Stimulated activated CD8-positive, alpha-beta memory T cell treated with anti-CD3 and anti-CD28 coated beads, Interleukin-7, amount 100 ng/mL, for 48 hours (primary cell): ENCODE results near the gene PLXDC2.
"Not testable (repeated sequence)": the region's sequence is repeated elsewhere in the genome, so short reads cannot be mapped to it uniquely, and the experiment has no call there.

Experiments
- DNase-seq, 2 donors: peaks; one replicate each; pipeline ENCODE4 v3.0.0-alpha.2; 2020; ENCODE audit warnings: low read depth in 1 of 2; ENCODE audit errors: extremely low read depth in 1 of 2

The PLXDC2 gene

DNA sequence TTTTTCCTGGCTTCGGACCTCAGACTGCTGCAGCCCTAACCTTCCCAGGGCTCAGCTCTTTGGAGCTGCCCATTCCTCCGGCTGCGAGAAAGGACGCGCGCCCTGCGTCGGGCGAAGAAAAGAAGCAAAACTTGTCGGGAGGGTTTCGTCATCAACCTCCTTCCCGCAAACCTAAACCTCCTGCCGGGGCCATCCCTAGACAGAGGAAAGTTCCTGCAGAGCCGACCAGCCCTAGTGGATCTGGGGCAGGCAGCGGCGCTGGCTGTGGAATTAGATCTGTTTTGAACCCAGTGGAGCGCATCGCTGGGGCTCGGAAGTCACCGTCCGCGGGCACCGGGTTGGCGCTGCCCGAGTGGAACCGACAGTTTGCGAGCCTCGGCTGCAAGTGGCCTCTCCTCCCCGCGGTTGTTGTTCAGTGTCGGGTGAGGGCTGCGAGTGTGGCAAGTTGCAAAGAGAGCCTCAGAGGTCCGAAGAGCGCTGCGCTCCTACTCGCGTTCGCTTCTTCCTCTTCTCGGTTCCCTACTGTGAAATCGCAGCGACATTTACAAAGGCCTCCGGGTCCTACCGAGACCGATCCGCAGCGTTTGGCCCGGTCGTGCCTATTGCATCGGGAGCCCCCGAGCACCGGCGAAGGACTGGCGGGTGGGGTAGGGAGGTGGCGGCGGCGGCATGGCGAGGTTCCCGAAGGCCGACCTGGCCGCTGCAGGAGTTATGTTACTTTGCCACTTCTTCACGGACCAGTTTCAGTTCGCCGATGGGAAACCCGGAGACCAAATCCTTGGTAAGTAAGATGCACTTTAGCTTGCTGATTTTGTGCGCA is at the start of gene PLXDC2:
TSS of gene PLXDC2 (plus strand) at position 22 of the 820 bp plus-strand sequence.
- DNase-seq = no peak

DNA sequence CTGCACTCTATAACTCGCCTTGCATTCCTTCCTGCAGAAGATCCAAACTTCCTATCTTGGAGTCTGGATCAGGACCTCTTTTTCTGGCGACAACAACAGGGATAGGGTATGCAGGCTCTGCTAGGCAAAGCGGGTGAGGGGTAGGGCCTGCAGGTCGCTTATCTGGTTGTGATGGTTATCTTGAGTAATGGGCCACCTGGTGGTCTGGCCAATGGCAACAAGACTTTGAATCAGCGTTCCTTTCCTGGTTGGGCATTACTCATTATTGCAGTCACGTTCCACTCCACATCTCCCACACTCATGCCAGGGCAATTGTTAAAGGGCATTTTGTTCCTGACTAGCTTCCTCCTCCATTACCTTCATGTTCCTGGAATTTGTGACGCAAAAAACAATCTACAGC is 48.4 kb upstream of the PLXDC2 start:
- no peak for DNase-seq

DNA sequence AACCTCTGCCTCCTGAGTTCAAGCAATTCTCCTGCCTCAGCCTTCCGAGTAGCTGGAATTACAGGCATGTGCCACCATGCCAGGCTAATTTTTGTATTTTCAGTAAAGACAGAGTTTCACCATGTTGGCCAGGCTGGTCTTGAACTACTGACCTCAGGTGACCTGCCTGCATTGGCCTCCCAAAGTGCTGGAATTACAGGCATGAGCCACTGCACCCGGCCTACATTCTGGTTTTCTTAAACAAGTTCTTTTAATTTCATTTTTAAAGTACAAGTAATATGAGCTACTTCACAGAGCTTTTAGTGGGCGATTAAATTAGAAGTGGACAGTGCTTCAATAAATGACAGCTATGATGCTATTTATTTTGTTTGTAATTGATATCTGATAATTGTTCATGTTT is 46.4 kb upstream of the PLXDC2 start:
- not testable (repeated sequence) for DNase-seq

DNA sequence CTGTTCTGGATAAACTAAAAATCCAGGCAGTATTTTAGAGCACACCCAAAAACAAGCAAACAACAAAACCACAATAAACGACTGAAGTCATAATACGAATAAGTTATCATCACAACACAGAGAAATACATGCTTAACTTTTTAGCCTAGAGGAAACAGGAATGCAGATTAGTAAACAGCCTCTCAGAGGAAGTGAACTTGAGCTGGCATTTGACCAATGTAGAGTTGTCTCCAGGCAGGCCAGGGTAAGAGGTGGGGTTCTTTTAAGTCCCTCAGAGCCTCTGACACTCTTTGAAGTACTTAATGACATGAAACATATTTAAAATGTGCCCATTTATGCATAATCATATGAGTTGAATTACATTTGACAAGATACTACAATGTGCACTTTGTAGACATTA is 43.3 kb upstream of the PLXDC2 start:
- DNase-seq = no peak

DNA sequence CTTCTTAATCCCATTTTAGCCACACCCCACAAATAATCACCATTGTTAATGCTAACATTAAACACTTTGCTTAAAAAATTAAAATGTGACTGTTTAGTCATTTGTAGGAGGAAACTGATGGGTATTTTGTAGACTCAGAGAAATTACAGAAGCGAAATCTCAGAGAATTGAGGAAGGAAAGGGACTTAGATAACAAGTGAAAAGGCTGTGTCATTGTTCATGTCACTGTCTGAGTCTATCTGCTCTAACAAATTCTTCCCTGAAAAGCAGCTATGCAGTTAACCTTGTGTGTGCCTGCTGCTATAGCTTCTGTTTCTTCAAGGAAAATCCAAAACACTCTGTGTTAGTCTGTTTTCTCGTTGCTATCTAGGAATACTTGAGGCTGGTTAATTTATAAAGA is 40.9 kb upstream of the PLXDC2 start:
- DNase-seq = no peak

DNA sequence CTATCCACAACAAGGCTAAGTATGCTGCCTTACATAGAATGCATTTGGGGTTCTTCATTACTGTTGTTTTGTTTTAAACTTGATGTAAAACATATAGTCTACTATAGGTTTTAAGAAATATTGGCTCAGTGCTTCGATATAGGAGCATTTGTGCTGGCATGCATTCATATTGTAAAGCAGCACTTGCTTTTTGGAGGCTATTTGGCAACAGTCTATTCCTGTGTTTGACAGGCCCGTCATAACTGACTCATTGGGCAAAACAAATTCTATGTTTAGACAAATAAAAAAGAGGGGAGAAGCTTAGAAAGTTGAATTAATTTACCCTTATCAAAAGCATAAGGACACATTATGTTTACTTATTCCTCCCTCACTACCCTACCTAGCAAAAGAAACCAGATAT is 38.4 kb upstream of the PLXDC2 start:
- DNase-seq = no peak

DNA sequence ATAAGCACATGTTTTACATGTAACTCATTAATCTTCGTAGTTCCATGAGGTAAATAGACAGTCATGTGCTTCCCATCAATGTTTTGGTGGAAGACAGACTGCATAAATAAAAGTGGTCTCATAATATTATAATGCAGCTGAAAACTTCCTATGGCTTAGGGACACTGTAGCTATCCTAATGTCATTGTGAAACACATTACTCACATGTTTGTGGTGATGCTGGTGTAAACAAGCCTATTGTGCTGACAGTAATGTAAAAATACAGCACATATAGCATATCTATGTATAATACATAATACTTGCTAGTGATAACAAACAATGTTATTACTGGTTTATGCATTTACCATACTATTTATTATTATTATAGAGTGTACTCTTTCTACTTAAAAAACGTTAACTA is 37.2 kb upstream of the PLXDC2 start:
- no peak for DNase-seq

DNA sequence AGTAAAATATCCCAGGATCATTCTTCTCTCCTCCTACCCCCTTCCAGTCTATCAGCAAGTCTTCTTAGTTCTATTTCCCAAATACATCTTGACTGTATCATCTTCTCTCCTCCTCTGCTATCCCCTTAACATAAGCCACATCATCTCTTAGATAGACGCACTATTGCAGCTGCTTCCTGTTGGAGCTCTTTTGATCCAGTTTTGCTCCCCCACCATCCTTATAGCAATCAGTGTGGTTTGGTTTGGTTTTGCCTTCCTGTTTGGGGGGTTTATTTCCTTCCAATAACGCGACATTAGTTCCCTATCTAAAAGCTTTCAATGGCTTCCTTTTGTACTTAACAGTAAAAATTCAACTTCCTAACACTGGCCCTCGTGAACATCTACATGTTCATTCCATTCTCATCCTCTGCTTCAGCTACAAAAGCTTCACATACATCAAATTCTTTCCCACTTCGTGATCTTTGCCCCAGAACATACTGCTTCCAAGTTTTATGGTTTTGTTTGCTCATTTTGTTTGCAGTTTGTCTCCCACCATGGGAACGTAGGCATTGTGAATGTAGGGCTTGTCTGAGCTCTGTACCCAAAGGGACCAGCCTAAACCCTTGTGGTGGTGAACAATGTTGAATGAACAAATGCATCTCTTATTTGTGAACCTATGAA is 33.7 kb upstream of the PLXDC2 start:
- DNase-seq = no peak

DNA sequence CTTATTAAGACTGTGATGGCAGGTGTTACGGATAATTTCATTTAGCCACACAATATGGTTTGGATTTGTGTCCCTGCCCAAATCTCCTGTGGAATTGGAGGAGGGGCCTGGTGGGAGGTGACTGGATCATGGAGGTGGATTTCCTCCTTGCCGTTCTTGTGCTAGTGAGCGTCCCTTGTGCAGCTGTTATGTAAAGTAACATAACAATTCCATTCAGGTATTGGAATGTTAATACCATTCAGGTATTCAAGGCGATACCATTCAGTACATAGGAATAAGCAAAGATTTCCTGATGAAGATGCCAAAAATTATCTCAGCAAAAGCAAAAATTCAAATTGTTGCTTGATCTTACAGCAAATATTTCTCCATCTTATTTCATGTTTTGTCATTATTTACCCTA is 32.5 kb upstream of the PLXDC2 start:
- DNase-seq = no peak

DNA sequence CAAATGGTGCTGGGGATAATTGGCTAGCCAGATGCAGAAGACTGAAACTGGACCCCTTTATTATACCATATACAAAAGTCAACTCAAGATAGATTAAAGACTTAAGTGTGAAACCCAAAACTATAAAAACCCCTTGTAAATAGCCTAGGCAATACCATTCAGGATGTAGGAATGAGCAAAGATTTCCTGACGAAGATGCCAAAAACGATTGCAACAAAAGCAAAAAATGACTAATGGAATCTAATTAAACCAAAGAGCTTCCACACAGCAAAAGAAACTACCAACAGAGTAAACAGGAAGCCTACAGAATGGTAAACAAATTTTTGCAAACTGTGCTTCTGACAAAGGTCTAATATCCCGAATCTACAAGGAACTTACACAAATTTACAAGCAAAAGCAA is 30.9 kb upstream of the PLXDC2 start:
- no peak for DNase-seq

DNA sequence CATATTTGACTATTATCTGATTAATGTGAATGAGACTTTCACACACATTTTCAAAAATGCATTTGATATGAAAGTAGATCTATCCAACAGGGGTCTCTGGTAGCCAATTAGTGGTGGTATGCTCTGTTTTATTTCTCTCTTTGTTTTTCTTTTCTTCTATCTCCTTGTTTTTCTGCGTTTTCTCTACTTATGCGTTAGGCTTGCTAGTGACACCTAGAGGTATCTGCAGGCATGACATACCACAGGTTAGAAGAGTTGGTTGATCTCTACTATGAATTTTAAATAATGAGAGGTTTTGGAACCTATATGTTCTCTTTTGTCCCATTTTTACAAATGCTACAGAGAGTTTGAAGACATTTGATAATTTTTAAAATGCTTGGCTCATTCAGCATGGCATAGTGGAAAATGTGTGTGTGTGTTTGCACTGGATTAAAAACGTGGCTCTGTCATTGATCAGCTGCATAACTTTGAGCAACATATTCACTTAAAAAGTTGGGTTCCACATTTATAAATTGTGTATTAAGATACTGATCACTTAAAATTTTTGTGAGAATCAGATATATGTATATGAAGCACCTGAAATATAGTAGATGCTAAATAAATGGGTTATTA is 28.1 kb upstream of the PLXDC2 start:
- DNase-seq = no peak

DNA sequence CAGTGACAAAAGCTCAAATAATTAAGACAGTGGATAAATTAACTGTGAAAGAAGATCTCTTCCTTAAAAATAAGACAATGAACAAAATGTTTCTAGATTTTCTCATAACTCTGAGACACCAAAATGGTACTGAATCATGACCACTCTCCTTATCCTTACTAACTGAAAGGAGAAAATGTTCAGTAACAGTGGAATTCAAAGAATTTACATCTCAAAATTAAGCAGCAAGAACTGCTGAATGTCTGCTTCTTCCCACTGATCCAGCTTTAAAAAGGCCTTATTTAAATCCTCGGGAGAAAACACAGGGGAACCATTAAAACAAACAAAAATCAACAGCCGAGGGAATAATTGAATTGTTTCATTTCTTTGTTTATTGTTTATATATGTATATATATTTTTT is 27.3 kb upstream of the PLXDC2 start:
- no peak for DNase-seq

DNA sequence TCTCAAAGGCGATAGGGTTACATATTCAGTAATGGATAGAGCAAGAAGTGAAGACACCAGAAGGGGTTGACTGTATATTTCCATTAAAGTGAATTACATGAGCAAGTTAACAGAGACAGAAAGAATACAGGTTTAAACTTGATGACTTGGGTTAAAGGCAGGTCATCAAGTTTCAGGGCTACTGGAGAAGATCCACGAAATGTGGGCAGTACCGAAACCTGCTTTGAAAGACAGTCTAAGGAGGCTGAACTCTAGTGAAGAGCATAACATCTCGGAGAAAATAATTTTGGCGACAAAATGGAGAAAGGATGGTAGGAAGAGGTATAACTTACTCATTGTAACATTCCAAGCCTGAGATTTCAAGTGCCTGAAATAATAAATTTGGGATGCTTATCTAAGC is 26.6 kb upstream of the PLXDC2 start:
- no peak for DNase-seq

DNA sequence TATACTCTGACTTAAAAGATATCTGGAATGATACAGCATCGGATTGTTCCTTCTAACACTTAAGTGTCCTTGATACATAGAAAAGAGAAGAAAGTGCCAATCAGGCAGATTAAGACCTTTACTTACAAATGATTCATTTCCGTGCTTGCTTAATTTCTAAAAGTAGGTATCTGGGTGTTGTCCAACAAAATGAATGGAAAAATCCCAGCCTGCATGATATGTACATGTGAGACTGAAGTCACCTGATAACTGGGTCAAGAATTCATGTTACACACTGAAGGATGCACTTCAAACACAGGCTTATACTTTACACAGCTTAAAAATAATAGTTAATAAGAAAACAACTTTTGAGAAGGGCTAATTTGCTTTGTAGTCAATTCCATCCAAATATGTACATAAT is 25.2 kb upstream of the PLXDC2 start:
- no peak for DNase-seq

DNA sequence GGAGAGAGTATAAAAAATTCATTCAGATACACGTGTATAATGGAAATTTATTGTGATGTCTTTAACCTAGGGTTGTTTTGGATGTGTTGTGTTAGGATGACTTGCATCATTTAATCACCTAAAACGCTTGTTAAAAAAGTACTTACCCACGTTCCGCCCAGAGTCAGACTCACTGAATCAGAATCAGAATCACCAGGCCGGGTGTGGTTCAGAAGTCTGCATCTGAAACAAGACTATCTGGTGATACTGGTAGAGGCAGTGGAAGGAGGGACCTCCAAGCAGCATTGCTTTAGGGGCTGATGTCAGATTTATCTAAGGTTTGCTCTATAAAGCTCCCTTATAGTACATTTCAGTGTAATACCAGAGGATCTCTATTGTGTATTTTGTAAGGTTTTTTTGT is 20.5 kb upstream of the PLXDC2 start:
- DNase-seq = no peak

DNA sequence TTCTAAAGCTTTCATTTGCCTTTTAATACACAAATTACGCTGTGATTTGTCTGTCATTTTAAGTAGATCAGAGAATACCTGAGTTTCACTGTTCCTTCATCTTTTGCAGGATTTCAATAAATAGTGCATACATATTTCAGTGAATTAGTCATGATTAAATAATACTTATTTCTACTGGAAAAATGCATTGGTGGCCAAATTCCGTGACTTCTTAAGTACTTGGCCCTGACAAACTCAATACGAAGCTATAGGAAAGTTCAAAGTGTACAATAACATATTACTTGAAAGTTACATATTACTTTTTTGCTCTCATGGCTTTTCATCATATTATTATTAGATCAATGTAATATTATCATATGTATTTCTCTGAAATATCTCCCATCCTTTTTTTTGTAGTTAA is 16.1 kb upstream of the PLXDC2 start:
- no peak for DNase-seq

DNA sequence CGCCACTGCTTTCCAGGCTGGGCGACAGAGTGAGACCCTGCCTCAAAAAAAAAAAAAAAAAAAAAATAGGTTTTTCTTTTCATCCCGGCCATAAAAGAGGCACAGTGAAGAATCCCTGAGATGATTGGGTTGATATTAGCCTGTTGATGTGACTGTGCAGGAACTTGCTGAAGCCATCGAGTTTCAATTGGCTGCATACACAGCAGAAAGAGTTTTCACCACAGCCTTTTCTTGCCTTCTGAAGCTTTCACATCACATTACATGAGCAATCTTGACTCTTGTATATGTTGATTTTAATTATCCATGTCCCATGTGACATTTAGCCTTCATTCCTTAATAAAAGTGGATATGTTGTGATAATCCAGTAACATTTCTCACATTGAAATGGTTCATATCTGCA is 14.9 kb upstream of the PLXDC2 start:
- DNase-seq = no peak

DNA sequence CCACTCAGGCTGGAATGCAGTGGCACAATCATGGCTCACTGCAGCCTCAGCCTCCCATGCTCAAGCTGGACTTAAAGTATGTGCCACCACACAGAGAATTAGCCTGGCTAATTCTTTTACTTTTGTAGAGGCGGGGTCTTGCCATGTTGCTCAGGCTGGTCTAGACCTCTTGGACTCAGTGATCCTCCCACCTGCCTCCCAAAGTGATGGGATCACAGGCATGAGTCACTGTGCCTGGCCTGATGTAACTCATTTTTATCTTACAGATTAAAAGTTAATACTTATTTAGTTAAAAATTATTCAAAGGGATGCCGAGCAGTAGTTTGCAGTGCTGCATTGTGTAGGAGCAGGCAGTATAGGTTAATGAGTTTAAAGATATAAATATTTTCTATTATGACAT is 12.6 kb upstream of the PLXDC2 start:
- no peak for DNase-seq

DNA sequence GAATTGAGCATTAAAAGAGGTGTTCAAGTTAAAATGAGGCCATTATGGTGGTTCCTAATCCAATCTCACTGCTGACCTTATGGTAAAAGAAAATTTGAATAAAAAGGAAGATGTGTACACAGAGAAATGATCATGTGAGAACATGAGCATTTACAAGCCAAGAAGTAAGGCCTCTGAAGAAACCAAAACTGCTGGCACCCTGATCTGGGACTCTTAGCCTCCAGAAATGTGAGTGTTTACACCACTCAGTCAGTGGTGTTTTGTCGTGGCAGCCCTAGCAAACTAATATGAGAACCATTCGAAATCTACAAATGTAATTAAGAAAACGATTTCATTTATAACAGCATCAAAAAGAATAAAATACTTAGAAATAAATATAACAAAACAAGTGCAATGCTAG is 6.8 kb upstream of the PLXDC2 start:
- no peak for DNase-seq

DNA sequence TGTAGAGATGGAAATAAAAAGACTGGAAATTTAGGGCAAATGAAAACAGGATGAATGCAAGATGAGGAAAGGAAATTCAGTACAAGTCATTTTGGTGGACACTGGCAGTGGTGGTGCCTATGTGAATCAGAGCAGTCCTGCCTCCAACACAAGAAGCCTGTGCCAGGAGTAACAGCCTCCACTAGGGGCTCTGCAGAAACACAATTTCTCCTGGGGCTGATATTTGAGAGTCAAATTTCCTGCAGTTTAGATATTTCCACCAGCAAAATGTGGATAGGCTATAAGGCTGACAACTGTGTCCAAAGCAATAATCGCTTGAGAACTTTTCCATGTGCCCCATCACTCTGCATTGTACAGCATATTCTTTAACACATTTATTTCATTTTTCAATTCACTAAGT is 4.7 kb upstream of the PLXDC2 start:
- no peak for DNase-seq

DNA sequence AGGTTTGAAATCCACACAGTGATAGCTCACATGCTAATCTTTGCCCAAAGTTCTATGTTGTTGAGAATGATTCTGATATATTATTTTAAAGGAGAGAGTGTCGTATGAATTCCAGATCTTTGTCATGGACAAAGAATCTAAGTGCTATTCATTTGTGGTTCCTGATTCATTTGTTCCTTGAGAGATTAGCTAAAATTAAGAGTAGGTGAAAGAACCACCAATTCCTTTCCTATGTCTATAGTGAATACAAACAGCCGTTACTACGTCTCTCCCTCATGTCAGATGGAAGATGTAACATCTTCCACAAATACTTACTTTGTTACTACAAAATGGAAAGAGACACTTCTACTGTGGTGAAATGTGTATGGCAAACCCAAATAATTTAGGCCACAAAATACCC is 3.3 kb upstream of the PLXDC2 start:
- no peak for DNase-seq

DNA sequence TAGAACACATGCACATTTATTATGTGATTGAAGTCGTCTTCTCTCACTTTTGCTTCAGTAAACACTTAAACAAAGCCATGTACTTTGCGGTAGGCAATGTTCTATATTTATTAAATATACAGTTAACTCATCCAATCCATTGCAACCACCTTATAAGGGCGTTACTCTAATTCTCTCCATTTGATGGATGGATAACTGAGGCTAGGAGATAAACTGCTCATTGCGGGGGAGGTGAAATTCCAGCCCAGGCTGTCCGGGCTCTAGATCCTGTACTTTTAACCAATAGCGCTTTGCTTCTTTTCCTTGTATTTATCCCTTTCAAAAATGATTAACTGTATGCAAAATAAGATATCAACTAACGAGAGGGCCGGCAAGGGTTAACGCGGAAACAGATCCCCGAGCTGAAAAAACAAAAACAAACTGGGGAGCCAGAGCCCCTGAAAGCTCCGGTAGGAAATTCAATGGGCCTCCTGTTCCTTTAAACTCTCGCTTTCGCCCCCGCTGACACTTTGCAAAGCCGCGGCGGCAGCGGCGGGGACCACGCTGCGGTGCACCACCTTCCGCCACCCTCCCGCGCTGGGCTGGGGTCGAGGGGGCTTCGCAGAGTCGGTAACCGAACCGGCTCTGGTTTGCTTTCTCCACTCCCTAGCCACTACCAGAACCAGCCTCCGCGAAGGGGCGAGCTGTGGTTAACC is 1.0 kb upstream of the PLXDC2 start:
- DNase-seq = no peak
